Measurements from ENCODE around the gene PANX1. TPM values are rescaled to one million over a fixed set of nuclear protein-coding genes. Genes with fewer than 3 reads are reported as not detected.

PANX1 gene
- total RNA-seq, 1 experiment from 2014 or later, result 22.9 TPM

DNA sequence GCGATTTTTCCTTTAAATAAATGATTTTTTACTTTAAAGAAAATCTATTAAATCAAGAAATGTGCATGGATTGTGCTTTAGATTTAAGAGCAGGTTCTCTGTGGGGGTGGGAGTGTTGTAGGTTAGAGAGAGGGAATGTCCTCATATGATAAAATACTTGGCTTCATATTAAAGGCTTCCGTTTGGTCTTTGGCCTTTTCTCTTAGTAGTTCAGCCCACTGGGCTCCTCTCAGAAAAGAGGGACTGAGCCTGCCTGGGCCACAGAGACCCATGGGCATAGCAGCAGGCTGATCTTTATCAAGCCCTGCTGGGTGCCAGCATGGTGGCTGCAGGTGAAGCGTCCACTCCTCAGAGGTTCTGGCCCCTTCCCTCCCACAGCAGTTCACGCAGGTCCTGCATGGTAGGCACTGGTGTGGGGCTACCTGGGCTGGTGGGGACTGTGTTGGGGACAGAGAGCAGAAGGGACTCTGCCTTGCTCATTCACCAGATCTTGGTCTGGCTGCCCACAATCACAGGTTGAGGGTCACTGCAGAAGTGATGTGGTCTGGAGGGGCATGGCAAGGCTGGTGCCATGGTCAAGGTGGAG is 4.3 kb downstream of the PANX1 start:
- no peaks in the 10 kb centered on the region for H3K9me3 Mint-ChIP-seq
- H3K27ac Mint-ChIP-seq, result peak overlapping the region; percentile 18; the same call in 1 of the 2 replicates
- ChIA-PET CTCF (no interaction called here), POLR2A (no interaction called here)
- H3K27me3 Mint-ChIP-seq (ENCODE audit: low read depth), result no peaks in the 10 kb centered on the region
- H3K36me3 Mint-ChIP-seq, result peaks cover 8% of the 10 kb centered on the region
- ATAC-seq, result no peak
- H3K4me1 Mint-ChIP-seq, result peaks cover 44% of the 10 kb centered on the region
- TF ChIP-seq TCF7 (CRISPR knock-in tag; IDR thresholded peaks at IDR 0.05; ENCODE audit: low read depth), result no peak
- TF ChIP-seq, protein P1, sequence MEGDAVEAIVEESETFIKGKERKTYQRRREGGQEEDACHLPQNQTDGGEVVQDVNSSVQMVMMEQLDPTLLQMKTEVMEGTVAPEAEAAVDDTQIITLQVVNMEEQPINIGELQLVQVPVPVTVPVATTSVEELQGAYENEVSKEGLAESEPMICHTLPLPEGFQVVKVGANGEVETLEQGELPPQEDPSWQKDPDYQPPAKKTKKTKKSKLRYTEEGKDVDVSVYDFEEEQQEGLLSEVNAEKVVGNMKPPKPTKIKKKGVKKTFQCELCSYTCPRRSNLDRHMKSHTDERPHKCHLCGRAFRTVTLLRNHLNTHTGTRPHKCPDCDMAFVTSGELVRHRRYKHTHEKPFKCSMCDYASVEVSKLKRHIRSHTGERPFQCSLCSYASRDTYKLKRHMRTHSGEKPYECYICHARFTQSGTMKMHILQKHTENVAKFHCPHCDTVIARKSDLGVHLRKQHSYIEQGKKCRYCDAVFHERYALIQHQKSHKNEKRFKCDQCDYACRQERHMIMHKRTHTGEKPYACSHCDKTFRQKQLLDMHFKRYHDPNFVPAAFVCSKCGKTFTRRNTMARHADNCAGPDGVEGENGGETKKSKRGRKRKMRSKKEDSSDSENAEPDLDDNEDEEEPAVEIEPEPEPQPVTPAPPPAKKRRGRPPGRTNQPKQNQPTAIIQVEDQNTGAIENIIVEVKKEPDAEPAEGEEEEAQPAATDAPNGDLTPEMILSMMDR (IDR thresholded peaks at IDR 0.05), result no peak
- no peak for TF ChIP-seq ETV6 (CRISPR knock-in tag; IDR thresholded peaks at IDR 0.05)
- TF ChIP-seq CDX4 (CRISPR knock-in tag; IDR thresholded peaks at IDR 0.05; ENCODE audit: borderline replicate concordance), result no peak
- no peak for TF ChIP-seq OVOL2 (CRISPR knock-in tag; IDR thresholded peaks at IDR 0.05; ENCODE audit: borderline replicate concordance)
- TF ChIP-seq PRRX2 (CRISPR knock-in tag; IDR thresholded peaks at IDR 0.05), result no peak
- no peak for DNase-seq (ENCODE audit: low spot score)
- no peak overlapping the region for H3K4me3 Mint-ChIP-seq

DNA sequence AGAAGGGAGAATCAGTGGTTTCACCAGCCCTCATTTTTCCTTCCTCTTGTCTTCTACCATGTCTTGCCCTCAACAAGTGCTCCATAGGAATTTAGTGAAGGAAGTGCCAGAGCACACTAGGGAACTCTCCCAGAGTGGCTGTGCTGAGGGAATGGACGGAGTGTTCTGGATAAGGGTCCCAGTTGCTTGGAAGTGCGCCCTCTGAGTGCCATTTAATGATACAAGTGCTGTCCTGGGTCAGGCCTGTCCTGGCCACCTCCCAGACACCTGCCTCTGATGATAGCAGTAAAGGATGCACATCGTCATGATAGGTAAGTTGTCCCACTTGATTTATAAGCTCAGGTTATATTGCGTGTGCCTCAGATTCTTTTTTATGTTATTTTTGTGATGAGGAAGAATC is 5.1 kb downstream of the PANX1 start:
- Mint-ChIP-seq H3K4me1 (peaks cover 48% of the 10 kb centered on the region), H3K27me3 (ENCODE audit: low read depth) (no peaks in the 10 kb centered on the region), H3K36me3 (peaks cover 8% of the 10 kb centered on the region), H3K9me3 (no peaks in the 10 kb centered on the region), H3K4me3 (no peak overlapping the region), H3K27ac (0 out of 2 replicates have a peak overlapping the region, but pooled peaks have one; percentile 18)
- ATAC-seq, result no peak
- no peak for DNase-seq (ENCODE audit: low spot score)
- ChIA-PET CTCF (no interaction called here), POLR2A (no interaction called here)
- TF ChIP-seq ERG (CRISPR knock-in tag; IDR thresholded peaks at IDR 0.05) (no peak), FOXJ3 (CRISPR knock-in tag; IDR thresholded peaks at IDR 0.05; ENCODE audit: borderline replicate concordance) (no peak), SMAD3 (CRISPR knock-in tag; IDR thresholded peaks at IDR 0.05; ENCODE audit: borderline replicate concordance) (no peak), SMAD4 (CRISPR knock-in tag; IDR thresholded peaks at IDR 0.05) (no peak), TCF7 (CRISPR knock-in tag; IDR thresholded peaks at IDR 0.05; ENCODE audit: low read depth) (no peak), OVOL2 (CRISPR knock-in tag; IDR thresholded peaks at IDR 0.05; ENCODE audit: borderline replicate concordance) (no peak), ZNF138 (CRISPR knock-in tag; conservative IDR thresholded peaks at IDR 0.05) (no peak), IRF2 (CRISPR knock-in tag; IDR thresholded peaks at IDR 0.05; ENCODE audit: borderline replicate concordance, low read depth) (no peak), MAX (CRISPR knock-in tag; IDR thresholded peaks at IDR 0.05) (no peak), TEAD1 (CRISPR knock-in tag; IDR thresholded peaks at IDR 0.05) (no peak), ZNF317 (CRISPR knock-in tag; IDR thresholded peaks at IDR 0.05; ENCODE audit: borderline replicate concordance, low read depth) (no peak), GABPB1 (CRISPR knock-in tag; IDR thresholded peaks at IDR 0.05) (no peak), EMX1 (CRISPR knock-in tag; IDR thresholded peaks at IDR 0.05) (no peak), TEAD4 (CRISPR knock-in tag; IDR thresholded peaks at IDR 0.05) (no peak), E2F5 (CRISPR knock-in tag; IDR thresholded peaks at IDR 0.05) (no peak)
- TF ChIP-seq, protein P2, sequence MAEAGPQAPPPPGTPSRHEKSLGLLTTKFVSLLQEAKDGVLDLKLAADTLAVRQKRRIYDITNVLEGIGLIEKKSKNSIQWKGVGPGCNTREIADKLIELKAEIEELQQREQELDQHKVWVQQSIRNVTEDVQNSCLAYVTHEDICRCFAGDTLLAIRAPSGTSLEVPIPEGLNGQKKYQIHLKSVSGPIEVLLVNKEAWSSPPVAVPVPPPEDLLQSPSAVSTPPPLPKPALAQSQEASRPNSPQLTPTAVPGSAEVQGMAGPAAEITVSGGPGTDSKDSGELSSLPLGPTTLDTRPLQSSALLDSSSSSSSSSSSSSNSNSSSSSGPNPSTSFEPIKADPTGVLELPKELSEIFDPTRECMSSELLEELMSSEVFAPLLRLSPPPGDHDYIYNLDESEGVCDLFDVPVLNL (CRISPR knock-in tag; IDR thresholded peaks at IDR 0.05; ENCODE audit: borderline replicate concordance, low read depth), result no peak

All from WTC11 (cell line).